HEK293 (cell line): ENCODE results near the gene NAA80.

Experiments used
- ATF2 ChIP-seq: fragments of 450-650 bp; formaldehyde crosslinking; IDR thresholded peaks from 2 replicates; pipeline ENCODE4 v1.5.1; 2016; ENCODE audit warnings: missing biosample characterization, missing genetic modification characterization, low read depth
- HIC1 ChIP-seq: fragments of 450-650 bp; formaldehyde crosslinking; IDR thresholded peaks from 2 replicates; pipeline ENCODE4 v1.5.1; 2016; ENCODE audit warnings: missing biosample characterization, missing genetic modification characterization
- TSHZ1 ChIP-seq: fragments of 450-650 bp; formaldehyde crosslinking; IDR thresholded peaks from 2 replicates; pipeline ENCODE4 v1.5.1; 2016; ENCODE audit warnings: missing biosample characterization, missing genetic modification characterization, borderline replicate concordance
- ZBTB26 ChIP-seq: fragments of 450-650 bp; formaldehyde crosslinking; optimal IDR thresholded peaks from 2 replicates; pipeline ENCODE3; 2016; ENCODE audit warnings: missing biosample characterization, mild to moderate bottlenecking, missing genetic modification characterization
- ZNF121 ChIP-seq: fragments of 450-650 bp; formaldehyde crosslinking; IDR thresholded peaks from 2 replicates; pipeline ENCODE4 v1.5.1; 2016; ENCODE audit warnings: missing biosample characterization, missing genetic modification characterization
- ZNF140 ChIP-seq: fragments of 450-650 bp; formaldehyde crosslinking; IDR thresholded peaks from 2 replicates; pipeline ENCODE4 v1.5.1; 2016; ENCODE audit warnings: missing biosample characterization, missing genetic modification characterization
- ZNF18 ChIP-seq: fragments of 450-650 bp; formaldehyde crosslinking; IDR thresholded peaks from 2 replicates; pipeline ENCODE4 v1.5.1; 2016; ENCODE audit warnings: missing biosample characterization, missing genetic modification characterization
- ZNF302 ChIP-seq: fragments of 450-650 bp; formaldehyde crosslinking; IDR thresholded peaks from 2 replicates; pipeline ENCODE4 v1.5.1; 2016; ENCODE audit warnings: missing biosample characterization, missing genetic modification characterization, low read depth
- ZNF398 ChIP-seq: fragments of 450-650 bp; formaldehyde crosslinking; IDR thresholded peaks from 2 replicates; pipeline ENCODE4 v1.5.1; 2017; ENCODE audit warnings: missing biosample characterization, missing genetic modification characterization
- ZNF580 ChIP-seq: fragments of 450-650 bp; formaldehyde crosslinking; IDR thresholded peaks from 2 replicates; pipeline ENCODE4 v1.5.1; 2016; ENCODE audit warnings: missing biosample characterization, missing genetic modification characterization
- ZNF600 ChIP-seq: fragments of 450-650 bp; formaldehyde crosslinking; IDR thresholded peaks from 2 replicates; pipeline ENCODE4 v1.5.1; 2016; ENCODE audit warnings: missing biosample characterization, missing genetic modification characterization
- ZNF677 ChIP-seq: fragments of 450-650 bp; IDR thresholded peaks from 2 replicates; pipeline ENCODE4 v1.5.0; 2018; ENCODE audit warnings: missing biosample characterization, mild to moderate bottlenecking, missing genetic modification characterization, moderate library complexity
- ZNF692 ChIP-seq: fragments of 450-650 bp; formaldehyde crosslinking; IDR thresholded peaks from 2 replicates; pipeline ENCODE4 v1.5.1; 2016; ENCODE audit warnings: missing biosample characterization, missing genetic modification characterization
- ZNF76 ChIP-seq: fragments of 450-650 bp; formaldehyde crosslinking; IDR thresholded peaks from 2 replicates; pipeline ENCODE4; 2016; ENCODE audit warnings: low read depth, missing biosample characterization, missing genetic modification characterization, borderline replicate concordance
- ZNF785 ChIP-seq: fragments of 450-650 bp; formaldehyde crosslinking; IDR thresholded peaks from 2 replicates; pipeline ENCODE4 v1.5.1; 2016; ENCODE audit warnings: missing biosample characterization, missing genetic modification characterization

Gene NAA80

GRCh38 chr3:50292159-50293078, 6.8 kb downstream of the NAA80 start, which contains the start of gene IFRD2 (continued):
- TF ChIP-seq ZNF600 (tag by site-specific recombination) (0 out of 2 replicates have a peak, but pooled peaks have one; percentile 29), ZNF398 (tag by site-specific recombination) (no peak), ZNF302 (tag by site-specific recombination) (no peak), ZNF121 (tag by site-specific recombination) (no peak), TSHZ1 (tag by site-specific recombination) (no peak), ZNF140 (tag by site-specific recombination) (no peak), ZNF18 (tag by site-specific recombination) (no peak), ZBTB26 (tag by site-specific recombination) (peak; percentile 99), ATF2 (tag by site-specific recombination) (no peak), ZNF785 (tag by site-specific recombination) (no peak), ZNF580 (tag by site-specific recombination) (no peak), ZNF677 (no peak), HIC1 (no peak), ZNF692 (tag by site-specific recombination) (peak; percentile 98), ZNF76 (tag by site-specific recombination) (peak; percentile 100)
